Measurements from ENCODE around the gene SCUBE3.

DNA sequence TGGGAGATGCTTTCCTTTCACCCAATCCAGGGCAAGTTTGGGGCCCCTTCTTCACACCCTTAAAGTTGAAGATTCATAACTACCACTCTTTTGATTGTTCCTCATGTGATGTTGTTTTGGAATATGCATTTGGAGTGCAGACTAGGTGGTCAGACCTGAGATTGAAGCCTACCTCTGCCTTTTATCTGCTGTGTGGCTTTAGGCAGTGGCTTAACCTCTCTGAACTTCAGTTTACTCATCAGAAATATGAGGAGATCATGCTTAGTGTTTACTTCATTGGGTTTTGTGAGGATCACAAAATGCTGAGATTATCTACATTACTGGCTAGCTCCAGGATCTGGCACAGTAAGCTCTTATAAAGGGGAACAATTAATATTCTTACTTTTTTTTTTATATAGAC is 46.3 kb upstream of the SCUBE3 start:
- TF ChIP-seq POLR2A (IDR thresholded peaks at IDR 0.05) (no peak), POLR2AphosphoS5 (IDR thresholded peaks at IDR 0.05; ENCODE audit: insufficient read depth in 1 of 2, low read depth in 1 of 2) (no peak)
- TF ChIP-seq, protein P1, sequence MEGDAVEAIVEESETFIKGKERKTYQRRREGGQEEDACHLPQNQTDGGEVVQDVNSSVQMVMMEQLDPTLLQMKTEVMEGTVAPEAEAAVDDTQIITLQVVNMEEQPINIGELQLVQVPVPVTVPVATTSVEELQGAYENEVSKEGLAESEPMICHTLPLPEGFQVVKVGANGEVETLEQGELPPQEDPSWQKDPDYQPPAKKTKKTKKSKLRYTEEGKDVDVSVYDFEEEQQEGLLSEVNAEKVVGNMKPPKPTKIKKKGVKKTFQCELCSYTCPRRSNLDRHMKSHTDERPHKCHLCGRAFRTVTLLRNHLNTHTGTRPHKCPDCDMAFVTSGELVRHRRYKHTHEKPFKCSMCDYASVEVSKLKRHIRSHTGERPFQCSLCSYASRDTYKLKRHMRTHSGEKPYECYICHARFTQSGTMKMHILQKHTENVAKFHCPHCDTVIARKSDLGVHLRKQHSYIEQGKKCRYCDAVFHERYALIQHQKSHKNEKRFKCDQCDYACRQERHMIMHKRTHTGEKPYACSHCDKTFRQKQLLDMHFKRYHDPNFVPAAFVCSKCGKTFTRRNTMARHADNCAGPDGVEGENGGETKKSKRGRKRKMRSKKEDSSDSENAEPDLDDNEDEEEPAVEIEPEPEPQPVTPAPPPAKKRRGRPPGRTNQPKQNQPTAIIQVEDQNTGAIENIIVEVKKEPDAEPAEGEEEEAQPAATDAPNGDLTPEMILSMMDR (IDR thresholded peaks at IDR 0.05) = no peak
